Measurements from ENCODE around the gene WIPF2.

- TF ChIP-seq ZNF274 (IDR thresholded peaks at IDR 0.05; ENCODE audit: low read depth, low read length), result no peak
- TF ChIP-seq SUZ12 (IDR thresholded peaks at IDR 0.05; ENCODE audit: extremely low read depth, insufficient read depth, insufficient read length), result no peak
Observed at GRCh38 chr17:40260528-40260927, 41.4 kb downstream of the WIPF2 start.
